B cell (primary cell): ENCODE results near the gene GFRA3. TPM values are rescaled to one million over a fixed set of nuclear protein-coding genes. Genes with fewer than 3 reads are reported as not detected.

Experiments
- ATAC-seq: fragments of 200-7000 bp; cut with Tn5 transposase; one replicate; pipeline ENCODE4 v1.10.0; 2021; ENCODE audit warnings: low read depth, mild to moderate bottlenecking, moderate number of reproducible peaks, moderate library complexity
- CTCF ChIA-PET: fragments of 350-600 bp; sonication (Branson Sonifier 250); formaldehyde crosslinking; loops from one replicate; lab custom pipeline; 2021; ENCODE audit warnings: antibody characterized with exemption, inconsistent platforms; lab: Charles Lee
- POLR2A ChIA-PET: fragments of 350-600 bp; sonication (Branson Sonifier 250); formaldehyde crosslinking; loops from one replicate; lab custom pipeline; 2021; ENCODE audit warnings: antibody characterized with exemption; lab: Charles Lee
- DNase-seq: peaks from one replicate; pipeline ENCODE4 v3.0.0; 2013
- H2AFZ ChIP-seq: 2 replicates; pipeline ENCODE4 v1.6.1; 2012; ENCODE audit warnings: mild to moderate bottlenecking, low read depth, low read length; ENCODE audit not compliant: insufficient read depth, poor library complexity, severe bottlenecking
- H3K27ac ChIP-seq, 2 donors: 1 replicate in 1 of 2; 2 replicates in 1 of 2; pipeline ENCODE4 v1.5.1; 2012 to 2013; ENCODE audit warnings: low read length in 2 of 2, mild to moderate bottlenecking in 2 of 2, moderate library complexity in 1 of 2
- H3K27me3 ChIP-seq, 4 experiments: fragments of 200-600 bp in 1 of 4; sonication (generic) in 1 of 4; replicated peaks in 1 of 4; 1 replicate in 2 of 4; 2 replicates in 2 of 4; pipeline versions ENCODE4 v1.6.1 to v1.7.0; 2013 to 2016; ENCODE audit warnings: low read length in 3 of 4, mild to moderate bottlenecking in 2 of 4, mixed read lengths in 1 of 4, moderate library complexity in 1 of 4; ENCODE audit not compliant: insufficient read depth in 4 of 4, control insufficient read depth in 3 of 4; ENCODE audit errors: control extremely low read depth in 1 of 4
- H3K36me3 ChIP-seq, 2 experiments: replicated peaks in 1 of 2; 1 replicate in 1 of 2; 2 replicates in 1 of 2; pipeline versions ENCODE4 v1.6.1 to v1.7.1; 2013; ENCODE audit warnings: low read length in 1 of 2; ENCODE audit not compliant: insufficient read depth in 2 of 2, control insufficient read depth in 1 of 2; ENCODE audit errors: control extremely low read depth in 1 of 2, extremely low read depth in 1 of 2
- H3K4me1 ChIP-seq, 2 donors: fragments of 200-600 bp in 1 of 2; sonication (generic) in 1 of 2; 1 replicate in 1 of 2; 2 replicates in 1 of 2; pipeline versions ENCODE4 v1.5.1 to v1.6.1; 2013 to 2017; ENCODE audit warnings: low read length in 2 of 2; ENCODE audit not compliant: control insufficient read depth in 2 of 2, insufficient read depth in 2 of 2
- H3K4me2 ChIP-seq: replicated peaks from 2 replicates; pipeline ENCODE3; 2012; ENCODE audit warnings: mild to moderate bottlenecking, low read depth, low read length; ENCODE audit not compliant: poor library complexity, severe bottlenecking
- H3K4me3 ChIP-seq, 5 experiments: fragments of 200-600 bp in 1 of 5; sonication (generic) in 1 of 5; 1 replicate in 3 of 5; 2 replicates in 2 of 5; pipeline versions ENCODE4 v1.5.1 to v1.7.0; 2011 to 2016; ENCODE audit warnings: low read length in 4 of 5, mild to moderate bottlenecking in 4 of 5, low read depth in 2 of 5, control low read depth in 1 of 5, moderate library complexity in 1 of 5; ENCODE audit not compliant: insufficient read depth in 1 of 5; ENCODE audit errors: control extremely low read depth in 1 of 5, extremely low read depth in 1 of 5
- H3K79me2 ChIP-seq: fragments of 200-600 bp; sonication (generic); one replicate; pipeline ENCODE4 v1.6.0; 2016; ENCODE audit warnings: low read length; ENCODE audit not compliant: control insufficient read depth, insufficient read depth
- H3K9ac ChIP-seq: fragments of 200-600 bp; sonication (generic); 2 replicates; pipeline ENCODE4 v1.6.1; 2017; ENCODE audit warnings: mild to moderate bottlenecking, low read length, moderate library complexity
- H3K9me3 ChIP-seq, 3 donors: one replicate each; pipeline versions ENCODE4 v1.6.1 to v1.7.1; 2013; ENCODE audit warnings: low read length in 2 of 3; ENCODE audit not compliant: control insufficient read depth in 2 of 3, insufficient read depth in 1 of 3; ENCODE audit errors: control extremely low read depth in 1 of 3
- H4K20me1 ChIP-seq: 2 replicates; pipeline ENCODE4 v1.6.0; 2012; ENCODE audit warnings: mild to moderate bottlenecking, low read length; ENCODE audit not compliant: insufficient read depth, control insufficient read depth, poor library complexity, severe bottlenecking
- H3K27ac Mint-ChIP-seq: one replicate; pipeline ENCODE4 v1.8.0; 2021; ENCODE audit warnings: mixed read lengths
- H3K27me3 Mint-ChIP-seq: one replicate; pipeline ENCODE4 v1.8.0; 2021; ENCODE audit warnings: mixed read lengths
- H3K4me1 Mint-ChIP-seq: one replicate; pipeline ENCODE4 v1.8.0; 2021; ENCODE audit warnings: mixed read lengths
- H3K4me3 Mint-ChIP-seq: one replicate; pipeline ENCODE4 v1.8.0; 2021; ENCODE audit warnings: mixed read lengths
- H3K9me3 Mint-ChIP-seq: one replicate; pipeline ENCODE4 v1.8.0; 2022; ENCODE audit warnings: mixed read lengths; ENCODE audit not compliant: insufficient read depth
- EZH2 ChIP-seq: IDR thresholded peaks from 2 replicates; pipeline ENCODE4 v1.6.1; 2012; ENCODE audit warnings: borderline replicate concordance, low read depth, mild to moderate bottlenecking, moderate library complexity, low read length; ENCODE audit not compliant: insufficient read depth, poor library complexity, severe bottlenecking
- WGBS: methylation state at CpG from one replicate; pipeline ENCODE4 v1.1.5; 2013; ENCODE audit warnings: missing lambda C conversion rate; ENCODE audit not compliant: insufficient coverage; 5-methylcytosine and 5-hydroxymethylcytosine counted together
- intact Hi-C: fragments of 100-400 bp; cut with micrococcal nuclease; formaldehyde crosslinking; loops from one replicate; pipeline ENCODE4 v1.10.0; 2022
- polyA plus RNA-seq: library from polyadenylated mRNA; depleted of rRNA; stranded (reverse); fragments of >200 nt; gene quantifications from 2 replicates; pipeline ENCODE4 v1.2.3, GENCODE V29; 2012
- total RNA-seq, 2 donors: library from RNA; stranded (reverse); fragments of 120-200 nt in 1 of 2; gene quantifications; 1 replicate in 1 of 2; 2 replicates in 1 of 2; pipeline versions ENCODE4 v1.2.3 to v1.2.4, GENCODE V29; 2013 to 2022
- TF ChIP-seq, protein P1 (sequence below): fragments of 200-600 bp; IDR thresholded peaks from one replicate; pipeline ENCODE4 v1.8.0; 2022; ENCODE audit warnings: antibody characterized with exemption, mild to moderate bottlenecking

GFRA3 gene
- total and polyA plus RNA-seq, 2 donors (not counting 1 experiment from before 2014, with no cell fraction given), result not detected

DNA sequence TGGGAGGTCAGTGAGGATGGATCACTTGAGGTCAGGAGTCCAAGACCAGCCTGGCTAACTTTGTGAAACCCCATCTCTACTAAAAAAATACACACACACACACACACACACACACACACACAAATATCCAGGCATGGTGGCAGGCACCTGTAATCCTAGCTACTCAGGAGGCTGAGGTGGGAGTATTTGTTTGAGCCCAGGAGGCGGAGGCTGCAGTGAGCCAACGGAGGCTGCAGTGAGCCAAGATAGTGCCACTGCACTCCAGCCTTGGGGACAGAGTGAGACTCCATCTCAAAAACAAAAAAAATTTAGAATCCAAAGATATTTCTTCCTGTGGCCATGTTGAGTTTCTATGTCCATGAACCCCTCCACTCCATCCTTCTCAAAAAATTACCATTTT is 39.8 kb downstream of the GFRA3 start:
- no peak overlapping the region for H3K27ac Mint-ChIP-seq
- H3K4me1 Mint-ChIP-seq, result peaks cover 2% of the 10 kb centered on the region
- no peaks in the 10 kb centered on the region for H3K9me3 ChIP-seq
- no peak for ATAC-seq
- H2AFZ ChIP-seq, result no peak overlapping the region
- no peak overlapping the region for H3K9ac ChIP-seq
- no peak for TF ChIP-seq EZH2
- TF ChIP-seq, protein P1, sequence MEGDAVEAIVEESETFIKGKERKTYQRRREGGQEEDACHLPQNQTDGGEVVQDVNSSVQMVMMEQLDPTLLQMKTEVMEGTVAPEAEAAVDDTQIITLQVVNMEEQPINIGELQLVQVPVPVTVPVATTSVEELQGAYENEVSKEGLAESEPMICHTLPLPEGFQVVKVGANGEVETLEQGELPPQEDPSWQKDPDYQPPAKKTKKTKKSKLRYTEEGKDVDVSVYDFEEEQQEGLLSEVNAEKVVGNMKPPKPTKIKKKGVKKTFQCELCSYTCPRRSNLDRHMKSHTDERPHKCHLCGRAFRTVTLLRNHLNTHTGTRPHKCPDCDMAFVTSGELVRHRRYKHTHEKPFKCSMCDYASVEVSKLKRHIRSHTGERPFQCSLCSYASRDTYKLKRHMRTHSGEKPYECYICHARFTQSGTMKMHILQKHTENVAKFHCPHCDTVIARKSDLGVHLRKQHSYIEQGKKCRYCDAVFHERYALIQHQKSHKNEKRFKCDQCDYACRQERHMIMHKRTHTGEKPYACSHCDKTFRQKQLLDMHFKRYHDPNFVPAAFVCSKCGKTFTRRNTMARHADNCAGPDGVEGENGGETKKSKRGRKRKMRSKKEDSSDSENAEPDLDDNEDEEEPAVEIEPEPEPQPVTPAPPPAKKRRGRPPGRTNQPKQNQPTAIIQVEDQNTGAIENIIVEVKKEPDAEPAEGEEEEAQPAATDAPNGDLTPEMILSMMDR, result no peak
- no peak for DNase-seq
- no peak overlapping the region for H3K27ac ChIP-seq
- no peaks in the 10 kb centered on the region for H3K4me1 ChIP-seq
- ChIA-PET CTCF (no interaction called here), POLR2A (no interaction called here)
- no peak overlapping the region for H3K4me3 ChIP-seq
- no peaks in the 10 kb centered on the region for H4K20me1 ChIP-seq
- no CpG with 5 or more reads among the region's 2 CpGs for WGBS
- no peak overlapping the region for H3K4me2 ChIP-seq
- H3K79me2 ChIP-seq, result no peaks in the 10 kb centered on the region
- H3K27me3 ChIP-seq, result peaks cover 0 to 16% (median 9%) of the 10 kb centered on the region in 4 experiments
- no peaks in the 10 kb centered on the region for H3K36me3 ChIP-seq
- no peak overlapping the region for H3K4me3 Mint-ChIP-seq
- H3K27me3 Mint-ChIP-seq, result peaks cover 26% of the 10 kb centered on the region
- intact Hi-C loops, result no loop called here
- no peaks in the 10 kb centered on the region for H3K9me3 Mint-ChIP-seq

- Histone ChIP-seq H3K4me3 (no peak overlapping the region), H3K79me2 (no peaks in the 10 kb centered on the region), H4K20me1 (no peaks in the 10 kb centered on the region), H3K4me2 (no peak overlapping the region), H3K4me1 (no peaks in the 10 kb centered on the region), H3K9me3 (no peaks in the 10 kb centered on the region), H3K9ac (no peak overlapping the region), H3K27ac (no peak overlapping the region), H3K27me3 (peaks cover 0 to 9% (median 2%) of the 10 kb centered on the region in 4 experiments), H2AFZ (no peak overlapping the region), H3K36me3 (no peaks in the 10 kb centered on the region)
- intact Hi-C loops, result no loop called here
- no peak for ATAC-seq
- Mint-ChIP-seq H3K9me3 (no peaks in the 10 kb centered on the region), H3K4me1 (no peaks in the 10 kb centered on the region), H3K27me3 (peaks cover 24% of the 10 kb centered on the region), H3K4me3 (no peak overlapping the region), H3K27ac (no peak overlapping the region)
- POLR2A ChIA-PET, result no interaction called here
- 100% methylated on average over 1 of the region's 2 CpGs for WGBS
- TF ChIP-seq EZH2, result no peak
- TF ChIP-seq, protein P1, result no peak
- CTCF ChIA-PET, result no interaction called here
- DNase-seq, result no peak
These were observed 41.1 kb downstream of the GFRA3 start for GRCh38 chr5:138233280-138233679.
